Measurements from ENCODE around the gene NFIB.

The NFIB gene

GRCh38 chr9:14209399-14210345 lies 104.3 kb downstream of the NFIB start:
- Histone ChIP-seq H3K4me1 (ENCODE audit: control insufficient read depth, insufficient read depth, low read length) (0 out of 2 replicates have a peak, but pooled peaks cover 7% of the 10 kb centered on the region), H3K9me3 (ENCODE audit: control insufficient read depth, insufficient read depth, low read depth, low read length) (no peaks in the 10 kb centered on the region), H3K27me3 (ENCODE audit: control insufficient read depth, insufficient read depth, low read length) (no peaks in the 10 kb centered on the region), H3K27ac (ENCODE audit: low read depth, low read length) (no peak overlapping the region), H3K9ac (ENCODE audit: low read length) (no peak overlapping the region), H3K36me3 (ENCODE audit: control insufficient read depth, insufficient read depth, low read length) (no peaks in the 10 kb centered on the region), H3K4me3 (ENCODE audit: low read depth, low read length) (no peak overlapping the region)

GRCh38 chr9:14207352-14207995 lies 106.5 kb downstream of the NFIB start:
- Histone ChIP-seq H3K27me3 (ENCODE audit: control insufficient read depth, insufficient read depth, low read length) (no peaks in the 10 kb centered on the region), H3K4me1 (ENCODE audit: control insufficient read depth, insufficient read depth, low read length) (0 out of 2 replicates have a peak, but pooled peaks cover 7% of the 10 kb centered on the region), H3K9ac (ENCODE audit: low read length) (no peak overlapping the region), H3K36me3 (ENCODE audit: control insufficient read depth, insufficient read depth, low read length) (no peaks in the 10 kb centered on the region), H3K9me3 (ENCODE audit: control insufficient read depth, insufficient read depth, low read depth, low read length) (no peaks in the 10 kb centered on the region), H3K4me3 (ENCODE audit: low read depth, low read length) (no peak overlapping the region), H3K27ac (ENCODE audit: low read depth, low read length) (no peak overlapping the region)

DNA sequence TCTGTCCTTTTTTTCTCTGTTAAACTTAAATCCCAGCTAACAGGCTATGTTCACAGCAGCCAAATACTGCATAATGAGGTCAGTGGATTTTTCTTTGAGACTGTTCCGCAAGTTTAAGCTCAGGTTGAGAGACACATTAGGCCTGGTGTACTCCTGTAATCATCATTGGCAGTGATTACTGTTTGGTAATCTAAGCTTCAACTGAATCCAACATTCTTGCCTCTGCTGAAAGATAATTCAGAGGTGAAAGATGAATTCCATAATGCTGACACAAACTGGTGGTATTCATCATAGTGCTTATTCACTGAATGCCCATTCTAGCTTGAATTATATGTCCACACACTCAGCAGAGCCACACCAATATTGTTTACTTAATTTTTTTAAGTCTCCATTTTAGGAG lies 108.5 kb downstream of the NFIB start:
- H3K27me3 ChIP-seq (ENCODE audit: control insufficient read depth, insufficient read depth, low read length): no peaks in the 10 kb centered on the region
- H3K4me1 ChIP-seq (ENCODE audit: control insufficient read depth, insufficient read depth, low read length): peaks cover 10% of the 10 kb centered on the region; the same call in 1 of the 2 replicates
- no peak overlapping the region for H3K27ac ChIP-seq (ENCODE audit: low read depth, low read length)
- no peak overlapping the region for H3K4me3 ChIP-seq (ENCODE audit: low read depth, low read length)
- no peaks in the 10 kb centered on the region for H3K9me3 ChIP-seq (ENCODE audit: control insufficient read depth, insufficient read depth, low read depth, low read length)
- H3K36me3 ChIP-seq (ENCODE audit: control insufficient read depth, insufficient read depth, low read length): no peaks in the 10 kb centered on the region
- no peak overlapping the region for H3K9ac ChIP-seq (ENCODE audit: low read length)

DNA sequence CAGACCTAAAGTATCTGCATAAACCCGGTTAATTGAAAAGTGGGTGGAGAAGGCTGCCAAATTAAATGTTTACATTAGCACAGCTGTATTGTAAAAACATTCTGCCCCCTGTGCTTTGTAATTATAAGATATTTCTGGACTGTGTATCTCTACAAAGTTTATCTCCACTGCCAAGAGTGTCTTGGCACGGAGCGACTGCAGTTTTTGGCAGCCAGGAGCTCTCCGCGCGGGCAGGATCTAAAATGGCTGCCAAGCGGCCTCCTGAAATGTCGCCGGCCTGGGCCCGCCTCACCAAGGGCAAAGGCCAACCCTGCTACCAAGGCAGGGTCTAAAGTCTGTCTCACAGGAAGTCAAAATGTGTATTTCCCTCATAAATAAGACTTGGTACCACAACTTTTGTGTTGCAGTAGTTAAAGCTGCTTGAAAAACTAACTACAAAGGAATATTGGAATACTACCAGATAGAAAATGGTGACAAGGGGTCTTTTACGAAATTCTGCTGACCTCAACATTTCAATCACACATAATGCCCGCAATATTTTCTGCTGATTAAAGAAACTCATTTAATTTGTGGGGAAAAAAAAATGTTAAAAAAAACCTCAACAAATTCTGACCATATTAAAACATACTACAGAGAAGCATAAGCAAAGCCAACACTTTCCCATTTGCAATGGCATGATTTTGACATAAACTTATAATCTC lies 110.4 kb downstream of the NFIB start:
- H3K4me3 ChIP-seq (ENCODE audit: low read depth, low read length): no peak overlapping the region

GRCh38 chr9:14198841-14199455 lies 115.0 kb downstream of the NFIB start:
- H3K27ac ChIP-seq (ENCODE audit: low read depth, low read length): no peak overlapping the region
- no peak overlapping the region for H3K9ac ChIP-seq (ENCODE audit: low read length)
- no peak overlapping the region for H3K4me3 ChIP-seq (ENCODE audit: low read depth, low read length)
- no peaks in the 10 kb centered on the region for H3K27me3 ChIP-seq (ENCODE audit: control insufficient read depth, insufficient read depth, low read length)
- H3K4me1 ChIP-seq (ENCODE audit: control insufficient read depth, insufficient read depth, low read length): peaks cover 14% of the 10 kb centered on the region
- no peaks in the 10 kb centered on the region for H3K36me3 ChIP-seq (ENCODE audit: control insufficient read depth, insufficient read depth, low read length)
- no peaks in the 10 kb centered on the region for H3K9me3 ChIP-seq (ENCODE audit: control insufficient read depth, insufficient read depth, low read depth, low read length)

More for the DNA sequence above, 110.4 kb downstream of the NFIB start:
- no peak overlapping the region for H3K27ac ChIP-seq (ENCODE audit: low read depth, low read length)
- peaks cover 11% of the 10 kb centered on the region for H3K4me1 ChIP-seq (ENCODE audit: control insufficient read depth, insufficient read depth, low read length)
- H3K36me3 ChIP-seq (ENCODE audit: control insufficient read depth, insufficient read depth, low read length): no peaks in the 10 kb centered on the region
- H3K27me3 ChIP-seq (ENCODE audit: control insufficient read depth, insufficient read depth, low read length): no peaks in the 10 kb centered on the region
- no peaks in the 10 kb centered on the region for H3K9me3 ChIP-seq (ENCODE audit: control insufficient read depth, insufficient read depth, low read depth, low read length)
- H3K9ac ChIP-seq (ENCODE audit: low read length): no peak overlapping the region

DNA sequence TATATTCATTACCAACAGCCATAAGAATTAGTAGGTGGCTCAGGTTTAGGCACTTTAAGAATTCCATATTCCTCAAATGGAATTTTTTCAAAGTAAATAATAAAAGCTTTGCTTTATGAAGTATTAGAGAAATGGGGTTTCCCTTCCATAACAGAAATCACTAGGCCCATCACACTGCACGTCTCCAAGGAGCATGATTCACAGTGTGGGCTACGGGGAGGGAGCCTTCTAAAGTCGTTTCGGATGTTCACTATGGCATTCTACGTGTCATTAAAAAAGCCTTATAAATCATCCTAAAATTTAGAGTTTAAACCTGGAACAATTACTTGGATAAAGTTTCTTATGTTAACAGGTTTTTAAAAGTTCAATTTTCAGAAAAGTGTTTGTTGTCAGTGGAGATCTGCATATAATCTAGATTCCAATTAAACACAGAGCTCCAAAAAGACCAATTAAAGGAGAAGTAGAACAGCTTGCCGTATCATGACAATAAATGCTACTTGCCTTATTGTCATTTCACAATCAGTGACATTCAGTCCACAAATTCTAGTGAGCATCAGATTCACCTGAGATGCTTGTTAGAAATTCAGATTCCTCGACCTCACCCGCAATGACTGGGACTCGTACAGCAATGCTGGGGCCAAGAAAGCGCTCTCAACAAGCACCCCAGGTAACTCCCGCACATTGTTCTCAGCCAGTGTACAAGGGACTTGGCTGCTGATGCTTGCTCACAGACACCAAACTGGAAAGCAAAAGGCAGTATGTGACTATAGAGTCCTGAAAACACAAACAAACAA lies 115.7 kb downstream of the NFIB start:
- peaks cover 14% of the 10 kb centered on the region for H3K4me1 ChIP-seq (ENCODE audit: control insufficient read depth, insufficient read depth, low read length)
- no peaks in the 10 kb centered on the region for H3K27me3 ChIP-seq (ENCODE audit: control insufficient read depth, insufficient read depth, low read length)
- H3K9ac ChIP-seq (ENCODE audit: low read length): no peak overlapping the region
- H3K27ac ChIP-seq (ENCODE audit: low read depth, low read length): no peak overlapping the region
- H3K36me3 ChIP-seq (ENCODE audit: control insufficient read depth, insufficient read depth, low read length): no peaks in the 10 kb centered on the region
- no peak overlapping the region for H3K4me3 ChIP-seq (ENCODE audit: low read depth, low read length)
- no peaks in the 10 kb centered on the region for H3K9me3 ChIP-seq (ENCODE audit: control insufficient read depth, insufficient read depth, low read depth, low read length)

DNA sequence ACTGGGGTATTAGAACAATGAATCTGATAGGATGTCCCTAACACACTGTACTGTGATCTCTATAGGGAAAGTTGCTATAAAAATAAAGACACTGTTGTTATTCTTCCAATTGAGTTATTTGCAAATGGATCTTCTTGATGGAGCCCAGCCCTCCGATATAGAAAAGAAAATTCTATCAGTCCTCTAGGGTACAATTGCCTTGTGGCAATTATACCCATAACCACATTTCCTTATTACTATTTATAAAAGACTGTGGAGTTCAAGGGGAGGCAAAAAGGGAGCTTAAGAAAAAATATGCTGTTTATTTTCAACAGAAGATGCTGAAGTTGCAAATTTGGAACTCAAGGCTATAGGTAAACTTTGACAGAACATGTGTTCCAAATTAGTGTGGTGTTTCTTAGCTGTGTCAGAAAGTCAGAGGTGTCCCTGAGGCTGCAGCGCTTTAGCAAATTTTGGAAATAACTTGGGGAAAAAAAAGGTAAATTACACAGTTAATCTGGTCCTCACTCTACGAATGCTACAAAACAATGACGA lies 116.5 kb downstream of the NFIB start:
- Histone ChIP-seq H3K4me1 (ENCODE audit: control insufficient read depth, insufficient read depth, low read length) (peaks cover 14% of the 10 kb centered on the region), H3K9me3 (ENCODE audit: control insufficient read depth, insufficient read depth, low read depth, low read length) (no peaks in the 10 kb centered on the region), H3K4me3 (ENCODE audit: low read depth, low read length) (no peak overlapping the region), H3K27ac (ENCODE audit: low read depth, low read length) (no peak overlapping the region), H3K27me3 (ENCODE audit: control insufficient read depth, insufficient read depth, low read length) (no peaks in the 10 kb centered on the region), H3K36me3 (ENCODE audit: control insufficient read depth, insufficient read depth, low read length) (no peaks in the 10 kb centered on the region), H3K9ac (ENCODE audit: low read length) (no peak overlapping the region)

DNA sequence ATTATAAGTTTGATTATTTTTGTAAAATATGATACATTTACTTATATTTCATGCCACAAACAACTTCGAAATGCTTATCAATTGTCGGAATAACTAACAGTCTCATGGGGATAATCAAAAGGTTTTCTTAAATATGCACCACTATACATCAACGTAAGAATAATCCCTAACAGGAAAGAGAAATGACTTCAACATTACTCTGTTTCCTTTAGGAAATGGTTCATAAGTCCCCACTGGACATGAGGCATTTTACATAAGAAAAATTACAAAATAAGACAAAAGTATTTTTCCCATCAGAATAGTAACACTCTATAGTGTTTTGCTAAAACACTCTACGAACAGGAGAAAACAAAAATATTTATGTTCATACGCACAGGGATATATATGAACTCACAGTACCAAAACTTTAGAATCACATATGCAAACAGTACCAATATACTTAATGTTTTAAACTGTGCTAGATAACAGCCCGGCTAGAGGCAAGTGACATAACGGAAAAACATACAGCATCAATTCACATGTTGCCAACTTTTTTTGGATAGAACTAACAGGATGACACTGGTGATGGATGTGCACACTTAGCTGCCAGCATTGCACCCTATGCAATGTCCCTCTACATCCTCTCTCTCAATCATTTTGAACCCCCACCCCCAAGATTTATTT lies 120.5 kb downstream of the NFIB start:
- H3K9me3 ChIP-seq (ENCODE audit: control insufficient read depth, insufficient read depth, low read depth, low read length): no peaks in the 10 kb centered on the region
- no peaks in the 10 kb centered on the region for H3K36me3 ChIP-seq (ENCODE audit: control insufficient read depth, insufficient read depth, low read length)
- H3K27ac ChIP-seq (ENCODE audit: low read depth, low read length): no peak overlapping the region
- H3K27me3 ChIP-seq (ENCODE audit: control insufficient read depth, insufficient read depth, low read length): no peaks in the 10 kb centered on the region
- H3K9ac ChIP-seq (ENCODE audit: low read length): no peak overlapping the region
- no peak overlapping the region for H3K4me3 ChIP-seq (ENCODE audit: low read depth, low read length)
- peaks cover 2% of the 10 kb centered on the region for H3K4me1 ChIP-seq (ENCODE audit: control insufficient read depth, insufficient read depth, low read length)

GRCh38 chr9:14192556-14192955 lies 121.4 kb downstream of the NFIB start:
- H3K27ac ChIP-seq (ENCODE audit: low read depth, low read length): no peak overlapping the region
- no peaks in the 10 kb centered on the region for H3K9me3 ChIP-seq (ENCODE audit: control insufficient read depth, insufficient read depth, low read depth, low read length)
- H3K9ac ChIP-seq (ENCODE audit: low read length): no peak overlapping the region
- no peaks in the 10 kb centered on the region for H3K27me3 ChIP-seq (ENCODE audit: control insufficient read depth, insufficient read depth, low read length)
- no peaks in the 10 kb centered on the region; the same call in 1 of the 2 replicates for H3K4me1 ChIP-seq (ENCODE audit: control insufficient read depth, insufficient read depth, low read length)
- no peaks in the 10 kb centered on the region for H3K36me3 ChIP-seq (ENCODE audit: control insufficient read depth, insufficient read depth, low read length)
- H3K4me3 ChIP-seq (ENCODE audit: low read depth, low read length): no peak overlapping the region
